H1 (cell line): ENCODE data around the gene TNPO2. TPM values are rescaled to one million over a fixed set of nuclear protein-coding genes. Genes with fewer than 3 reads are reported as not detected.

Experiments
- CTCF ChIA-PET: fragments of 300-600 bp; sonication (Branson Sonifier 250); formaldehyde crosslinking; loops from one replicate; lab custom pipeline; 2021; ENCODE audit not compliant: partially characterized antibody; lab: Charles Lee
- POLR2A ChIA-PET: fragments of 300-600 bp; sonication (Branson Sonifier 250); formaldehyde crosslinking; loops from one replicate; lab custom pipeline; 2021; ENCODE audit warnings: inconsistent platforms; ENCODE audit not compliant: partially characterized antibody; lab: Charles Lee
- DNase-seq, 2 experiments: peaks; one replicate each; pipeline versions ENCODE4 v3.0.0 to v3.0.0-alpha.2; 2010 to 2022; ENCODE audit warnings: low spot score in 2 of 2, low read depth in 1 of 2, mixed read lengths in 1 of 2
- FAIRE-seq: peaks from 2 replicates; lab custom pipeline; 2011; peaks lifted over from hg19 to GRCh38; lab: Jason Lieb, UNC
- H2AFZ ChIP-seq: 2 replicates; pipeline ENCODE4 v1.8.1; 2012; ENCODE audit warnings: low read length, inconsistent platforms
- H2AK5ac ChIP-seq: 2 replicates; pipeline ENCODE4 v1.6.1; 2013; ENCODE audit warnings: low read depth, low read length
- H2BK120ac ChIP-seq: replicated peaks from 2 replicates; pipeline ENCODE3; 2013; ENCODE audit warnings: low read depth, low read length, inconsistent platforms
- H2BK12ac ChIP-seq: 2 replicates; pipeline ENCODE4 v1.6.1; 2013; ENCODE audit warnings: low read depth, low read length
- H2BK15ac ChIP-seq: 2 replicates; pipeline ENCODE4 v1.6.1; 2013; ENCODE audit warnings: low read length
- H2BK20ac ChIP-seq: 2 replicates; pipeline ENCODE4 v1.6.1; 2013; ENCODE audit warnings: low read length
- H2BK5ac ChIP-seq: 2 replicates; pipeline ENCODE4 v1.6.1; 2013; ENCODE audit warnings: low read depth, low read length
- H3K14ac ChIP-seq: 2 replicates; pipeline ENCODE4 v1.6.1; 2013; ENCODE audit warnings: inconsistent platforms; ENCODE audit not compliant: insufficient read length
- H3K18ac ChIP-seq: 2 replicates; pipeline ENCODE4 v1.6.1; 2013; ENCODE audit warnings: low read length; ENCODE audit errors: extremely low read depth
- H3K23ac ChIP-seq: 2 replicates; pipeline ENCODE4 v1.6.1; 2013; ENCODE audit warnings: inconsistent platforms; ENCODE audit not compliant: insufficient read length
- H3K23me2 ChIP-seq: 2 replicates; pipeline ENCODE4 v1.6.1; 2013; ENCODE audit warnings: low read depth, low read length
- H3K27ac ChIP-seq: 2 replicates; pipeline ENCODE4 v1.6.1; 2011; ENCODE audit warnings: low read depth, low read length, inconsistent platforms
- H3K27me3 ChIP-seq, 4 experiments: replicated peaks in 1 of 4; 1 replicate in 1 of 4; 2 replicates in 3 of 4; pipeline versions ENCODE4 v1.6.1 to v1.8.1; 2011 to 2013; ENCODE audit warnings: low read length in 3 of 4, mild to moderate bottlenecking in 3 of 4, inconsistent platforms in 2 of 4, mixed read lengths in 2 of 4, moderate library complexity in 1 of 4; ENCODE audit not compliant: control insufficient read depth in 3 of 4, insufficient read depth in 3 of 4; ENCODE audit errors: extremely low read depth in 1 of 4
- H3K36me3 ChIP-seq, 4 experiments: 2 replicates each; pipeline versions ENCODE4 v1.6.1 to v1.8.1; 2011 to 2013; ENCODE audit warnings: mild to moderate bottlenecking in 4 of 4, low read length in 3 of 4, moderate library complexity in 2 of 4, control low read depth in 1 of 4, inconsistent platforms in 1 of 4; ENCODE audit not compliant: insufficient read depth in 4 of 4, control insufficient read depth in 2 of 4
- H3K4ac ChIP-seq: replicated peaks from 2 replicates; pipeline ENCODE3; 2013; ENCODE audit warnings: low read length, low read depth, mixed read lengths, inconsistent platforms; ENCODE audit not compliant: insufficient read length
- H3K4me1 ChIP-seq, 4 experiments: replicated peaks in 1 of 4; 1 replicate in 1 of 4; 2 replicates in 3 of 4; pipeline versions ENCODE4 v1.6.1 to v1.8.1; 2011 to 2013; ENCODE audit warnings: low read length in 3 of 4, inconsistent platforms in 2 of 4, mixed read lengths in 1 of 4; ENCODE audit not compliant: insufficient read depth in 4 of 4, control insufficient read depth in 3 of 4
- H3K4me2 ChIP-seq, 2 experiments: 2 replicates each; pipeline versions ENCODE4 v1.6.1 to v1.8.1; 2011 to 2013; ENCODE audit warnings: low read depth in 2 of 2, low read length in 2 of 2, control low read depth in 1 of 2, inconsistent platforms in 1 of 2, mild to moderate bottlenecking in 1 of 2; ENCODE audit not compliant: insufficient read depth in 1 of 2
- H3K4me3 ChIP-seq, 4 experiments: fragments of 200-600, 300-600 bp in 1 of 4; sonication (generic), shearing (Covaris generic), sonication (Bioruptor Twin) in 1 of 4; 2 replicates each; pipeline versions ENCODE4 v1.5.1 to v1.8.1; 2011 to 2016; ENCODE audit warnings: low read length in 4 of 4, low read depth in 3 of 4, control low read depth in 2 of 4, inconsistent platforms in 2 of 4, mild to moderate bottlenecking in 2 of 4, mixed read lengths in 1 of 4, moderate library complexity in 1 of 4; ENCODE audit not compliant: insufficient read depth in 2 of 4; ENCODE audit errors: extremely low read depth in 1 of 4
- H3K56ac ChIP-seq: replicated peaks from 2 replicates; pipeline ENCODE3; 2013; ENCODE audit warnings: low read depth, mild to moderate bottlenecking, mixed read lengths, low read length, inconsistent platforms; ENCODE audit not compliant: insufficient read length
- H3K79me1 ChIP-seq: 2 replicates; pipeline ENCODE4 v1.6.1; 2013; ENCODE audit warnings: low read depth, low read length, control low read depth
- H3K79me2 ChIP-seq, 2 experiments: 2 replicates each; pipeline versions ENCODE4 v1.6.1 to v1.8.1; 2012 to 2013; ENCODE audit warnings: low read length in 2 of 2, mild to moderate bottlenecking in 2 of 2, inconsistent platforms in 1 of 2; ENCODE audit not compliant: insufficient read depth in 2 of 2, control insufficient read depth in 1 of 2
- H3K9ac ChIP-seq, 4 experiments: replicated peaks in 1 of 4; 1 replicate in 1 of 4; 2 replicates in 3 of 4; pipeline versions ENCODE4 v1.6.1 to v1.8.1; 2011 to 2013; ENCODE audit warnings: low read depth in 3 of 4, low read length in 3 of 4, control low read depth in 2 of 4, mild to moderate bottlenecking in 2 of 4, moderate library complexity in 2 of 4, inconsistent platforms in 1 of 4; ENCODE audit errors: extremely low read depth in 1 of 4
- H3K9me3 ChIP-seq, 2 experiments: 2 replicates each; pipeline versions ENCODE4 v1.6.1 to v1.8.1; 2012 to 2013; ENCODE audit warnings: mild to moderate bottlenecking in 2 of 2, moderate library complexity in 2 of 2, control low read depth in 1 of 2, inconsistent platforms in 1 of 2, low read depth in 1 of 2, low read length in 1 of 2, mixed read lengths in 1 of 2; ENCODE audit not compliant: insufficient read depth in 2 of 2
- H4K20me1 ChIP-seq, 2 experiments: replicated peaks in 1 of 2; 2 replicates each; pipeline versions ENCODE3 to v1.8.1; 2011 to 2013; ENCODE audit warnings: inconsistent platforms in 2 of 2, low read length in 2 of 2, mild to moderate bottlenecking in 1 of 2; ENCODE audit not compliant: insufficient read depth in 2 of 2, control insufficient read depth in 1 of 2
- H4K5ac ChIP-seq: 2 replicates; pipeline ENCODE4 v1.6.1; 2013; ENCODE audit warnings: low read length, low read depth, mixed read lengths, inconsistent platforms; ENCODE audit not compliant: insufficient read length
- H4K8ac ChIP-seq: 2 replicates; pipeline ENCODE4 v1.8.0; 2013; ENCODE audit warnings: mild to moderate bottlenecking, moderate library complexity, low read length, inconsistent platforms; ENCODE audit not compliant: insufficient read depth; ENCODE audit errors: extremely low read depth
- H4K91ac ChIP-seq: replicated peaks from 2 replicates; pipeline ENCODE3; 2013; ENCODE audit warnings: low read length, mixed read lengths, inconsistent platforms; ENCODE audit not compliant: insufficient read length
- BRCA1 ChIP-seq: IDR thresholded peaks from 2 replicates; pipeline ENCODE4 v1.6.1; 2012; ENCODE audit warnings: low read depth, low read length, improper control_type of control experiment
- EZH2 ChIP-seq: fragments of 200-600 bp; sonication (generic); IDR thresholded peaks from 2 replicates; pipeline ENCODE4 v1.7.1; 2012; ENCODE audit warnings: low read depth, mild to moderate bottlenecking, moderate library complexity, low read length, inconsistent platforms; ENCODE audit not compliant: severe bottlenecking
- HDAC2 ChIP-seq, 2 experiments: fragments of 300-600 bp in 1 of 2; sonication (generic) in 1 of 2; IDR thresholded peaks; 2 replicates each; pipeline ENCODE4 v1.6.1; 2011 to 2012; ENCODE audit warnings: low read depth in 2 of 2, low read length in 2 of 2, mild to moderate bottlenecking in 2 of 2, moderate library complexity in 2 of 2, borderline replicate concordance in 1 of 2, inconsistent platforms in 1 of 2
- JUN ChIP-seq: IDR thresholded peaks from 2 replicates; pipeline ENCODE4 v1.6.1; 2011; ENCODE audit warnings: low read depth, mild to moderate bottlenecking, improper control_type of control experiment, low read length
- NRF1 ChIP-seq: IDR thresholded peaks from 2 replicates; pipeline ENCODE4 v1.6.1; 2011; ENCODE audit warnings: mild to moderate bottlenecking, low read depth, low read length, improper control_type of control experiment
- POLR2A ChIP-seq, 2 experiments: IDR thresholded peaks; 1 replicate in 1 of 2; 2 replicates in 1 of 2; pipeline ENCODE4 v1.6.1; 2011; ENCODE audit warnings: low read depth in 2 of 2, low read length in 2 of 2, mild to moderate bottlenecking in 2 of 2; ENCODE audit errors: control extremely low read depth in 1 of 2
- SIX5 ChIP-seq: IDR thresholded peaks from 2 replicates; pipeline ENCODE4 v1.6.1; 2011; ENCODE audit warnings: mild to moderate bottlenecking, low read depth, low read length
- TAF1 ChIP-seq: IDR thresholded peaks from 2 replicates; pipeline ENCODE4 v1.6.1; 2011; ENCODE audit warnings: mild to moderate bottlenecking, low read depth, low read length
- YY1 ChIP-seq: IDR thresholded peaks from 2 replicates; pipeline ENCODE4 v1.6.1; 2011; ENCODE audit warnings: low read depth, mild to moderate bottlenecking, low read length
- WGBS, 2 experiments: shearing (Covaris generic) in 1 of 2; methylation state at CpG; one replicate each; pipeline versions ENCODE4 v1.1.6 to v1.1.7; 2013 to 2015; ENCODE audit warnings: low lambda C conversion rate in 2 of 2, mixed read lengths in 2 of 2, inconsistent platforms in 1 of 2, low coverage in 1 of 2, missing lambda C conversion rate in 1 of 2; ENCODE audit not compliant: insufficient replicate concordance in 2 of 2, insufficient coverage in 1 of 2, insufficient read length in 1 of 2; ENCODE audit errors: extremely low coverage in 1 of 2, missing lambda C conversion rate in 1 of 2; 5-methylcytosine and 5-hydroxymethylcytosine counted together
- polyA plus RNA-seq, 7 experiments: library from polyadenylated mRNA; depleted of rRNA in 3 of 7; stranded (reverse) in 5 of 7; unstranded in 2 of 7; fragments of >200 nt in 5 of 7; fragments of 200-250 nt in 2 of 7; gene quantifications; 1 replicate in 5 of 7; 2 replicates in 1 of 7; 4 replicates in 1 of 7; pipeline versions ENCODE4 v1.2.1 to v1.2.3, GENCODE V29; 2011 to 2013; ENCODE audit warnings: missing spikeins in 2 of 7, mixed read lengths in 2 of 7
- total RNA-seq: library from RNA; stranded (reverse); fragmentation: NEBNext Ultra II Directional; extraction: Animal tissue kit (Norgen Biotek cat#: 25700); gene quantifications from 2 replicates; pipeline ENCODE4 v1.2.1, GENCODE V29; 2021

Gene TNPO2
- total and polyA plus RNA-seq, 2 of the 8 experiments (the other 6 are each of a cell fraction or from before 2014, with no cell fraction given), result 112 to 121 TPM

GRCh38 chr19:12667731-12668302 lies 55.9 kb downstream of the TNPO2 start:
- Histone ChIP-seq H3K9ac (no peak overlapping the region), H3K4ac (no peak overlapping the region), H3K4me1 (peaks cover 3 to 22% (median 7%) of the 10 kb centered on the region in 4 experiments), H3K23me2 (peaks cover 24% of the 10 kb centered on the region), H3K36me3 (peaks cover 0 to 8% (median 4%) of the 10 kb centered on the region in 4 experiments; a peak in 4 of 8 replicates), H2BK120ac (no peak overlapping the region), H4K91ac (no peak overlapping the region), H3K4me3 (peak overlapping the region in 1 of 4 experiments; percentile 88; a peak in 2 of 8 replicates), H4K8ac (no peak overlapping the region), H2BK12ac (no peak overlapping the region), H2BK20ac (no peak overlapping the region), H2AK5ac (no peak overlapping the region; the same call in 1 of the 2 replicates), H3K18ac (no peak overlapping the region), H3K79me2 (peaks cover 0 to 22% of the 10 kb centered on the region in 2 experiments; a peak in 1 of 4 replicates), H2BK5ac (no peak overlapping the region), H3K27ac (no peak overlapping the region), H3K27me3 (no peaks in the 10 kb centered on the region; a peak in 1 of 7 replicates), H3K14ac (no peak overlapping the region), H2BK15ac (no peak overlapping the region), H3K79me1 (peaks cover 4% of the 10 kb centered on the region; the same call in 1 of the 2 replicates), H2AFZ (no peak overlapping the region), H4K20me1 (peaks cover 2 to 12% of the 10 kb centered on the region in 2 experiments), H4K5ac (no peak overlapping the region), H3K56ac (no peak overlapping the region), H3K9me3 (no peaks in the 10 kb centered on the region), H3K4me2 (peak overlapping the region; percentile 99 to 100), H3K23ac (no peak overlapping the region)
- DNase-seq (no peak), FAIRE-seq (no peak)
- CTCF ChIA-PET, result interaction anchor here (1.2 to 2.3 kb wide), 2 partner anchors 9 to 11 kb away, joined by 5 to 7 read pairs; no protein-coding TSS in a partner anchor
- WGBS, 2 experiments, result 88% methylated on average over 4 of the region's 4 CpGs; no CpG with 5 or more reads in 1 of the 2 experiments
- TF ChIP-seq JUN (no peak), NRF1 (no peak), YY1 (no peak), HDAC2 (IDR thresholded peaks at IDR 0.05; ENCODE audit: borderline replicate concordance in 1 of 2, low read depth in 2 of 2, low read length in 2 of 2) (no peak), BRCA1 (no peak), TAF1 (no peak), POLR2A (IDR thresholded peaks at IDR 0.05; ENCODE audit: control extremely low read depth in 1 of 2, low read depth in 2 of 2, low read length in 2 of 2) (no peak), EZH2 (no peak), SIX5 (no peak)
- POLR2A ChIA-PET, result interaction anchor here (1.0 to 5.3 kb wide), 12 partner anchors 9 to 158 kb away, joined by 3 to 23 read pairs (median 4); partner anchors contain the start of genes DHPS, TNPO2, TRIR and ZNF490
